ENCODE results near the gene SDR42E1. TPM values are rescaled to one million over a fixed set of nuclear protein-coding genes. Genes with fewer than 3 reads are reported as not detected.

SDR42E1 gene
- total and polyA plus RNA-seq, 10 of the 15 experiments (the other 5 are each of a cell fraction or from before 2014, with no cell fraction given): 1.4 to 5.5 (median 2.3) TPM

GRCh38 chr16:81956213-81956948, 54.9 kb downstream of the SDR42E1 start (continued):
- TF ChIP-seq NFYB (IDR thresholded peaks at IDR 0.05; ENCODE audit: insufficient read depth, low read depth, low read length) (no peak), YY1 (IDR thresholded peaks at IDR 0.05; ENCODE audit: low read depth, low read length) (no peak), ZNF217 (IDR thresholded peaks at IDR 0.05) (no peak), NBN (IDR thresholded peaks at IDR 0.05) (no peak), FOXK2 (IDR thresholded peaks at IDR 0.05) (no peak), IRF5 (IDR thresholded peaks at IDR 0.05; ENCODE audit: borderline replicate concordance) (no peak), SMC3 (IDR thresholded peaks at IDR 0.05; ENCODE audit: borderline replicate concordance, low read length) (no peak), BACH1 (IDR thresholded peaks at IDR 0.05; ENCODE audit: borderline replicate concordance) (no peak), SP1 (IDR thresholded peaks at IDR 0.05; ENCODE audit: low read depth, low read length) (no peak)

DNA sequence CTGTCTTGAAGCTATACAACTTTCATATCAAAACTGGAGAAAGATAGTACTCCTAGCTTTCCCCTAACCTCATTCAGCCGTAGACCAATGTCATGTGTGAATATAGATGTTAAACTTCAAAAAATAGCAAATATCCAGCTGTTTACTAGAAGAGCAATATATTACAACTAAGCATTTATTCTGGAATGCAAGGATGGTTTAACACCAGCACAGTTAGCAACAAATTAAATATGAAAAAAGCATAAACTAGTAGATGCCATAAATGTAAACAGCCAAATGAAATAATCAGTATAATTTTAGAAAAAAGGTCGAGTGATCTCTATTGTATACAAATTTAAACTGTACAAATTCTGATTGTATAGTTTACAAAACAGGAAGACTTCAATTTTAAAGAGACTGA, 59.7 kb downstream of the SDR42E1 start:
- H3K9me3 ChIP-seq (replicated peaks; ENCODE audit: control insufficient read depth, insufficient read depth, low read length): peaks cover 7% of the 10 kb centered on the region
- CTCF ChIA-PET: no interaction called here
- H3K27ac ChIP-seq (ENCODE audit: control insufficient read depth, insufficient read depth): no peak overlapping the region
- no peak overlapping the region for H3K4me2 ChIP-seq (ENCODE audit: control insufficient read depth, insufficient read depth)
- H3K36me3 ChIP-seq (ENCODE audit: control insufficient read depth in 2 of 2, insufficient read depth in 2 of 2, low read length in 1 of 2): peaks cover 25 to 59% of the 10 kb centered on the region in 2 experiments
- POLR2A ChIA-PET: no interaction called here
- FAIRE-seq (no peak), DNase-seq (ENCODE audit: low read depth, low spot score) (no peak), ATAC-seq (no peak)
- WGBS (ENCODE audit: insufficient coverage, insufficient replicate concordance, low lambda C conversion rate, missing lambda C conversion rate): 96% methylated on average over 2 of the region's 2 CpGs
- in situ Hi-C loops (cut with MboI): no loop called here
- RAD21 ChIA-PET (ENCODE audit: unreplicated experiment): no interaction called here
- H3K4me3 ChIP-seq: no peak overlapping the region
- H3K79me2 ChIP-seq (ENCODE audit: control insufficient read depth, insufficient read depth, low read length): no peaks in the 10 kb centered on the region
- no peak overlapping the region for H2AFZ ChIP-seq (ENCODE audit: control insufficient read depth, low read depth, low read length)
- H4K20me1 ChIP-seq (ENCODE audit: control insufficient read depth, insufficient read depth): no peaks in the 10 kb centered on the region
- no peaks in the 10 kb centered on the region for H3K4me1 ChIP-seq (ENCODE audit: control insufficient read depth, insufficient read depth, low read length)
- H3K9ac ChIP-seq (ENCODE audit: control insufficient read depth, insufficient read depth, low read length): no peak overlapping the region
- intact Hi-C loops (cut with micrococcal nuclease; ENCODE audit: unreplicated experiment): no loop called here
- TF ChIP-seq KAT2A (conservative IDR thresholded peaks at IDR 0.05; ENCODE audit: control insufficient read depth, low read depth, low read length) (no peak), TBL1XR1 (IDR thresholded peaks at IDR 0.05; ENCODE audit: low read depth, low read length) (no peak), CBX5 (IDR thresholded peaks at IDR 0.05; ENCODE audit: low read depth) (no peak), BRCA1 (IDR thresholded peaks at IDR 0.05; ENCODE audit: low read depth, low read length) (no peak), IKZF1 (conservative IDR thresholded peaks at IDR 0.05) (no peak)
- TF ChIP-seq, protein P1, sequence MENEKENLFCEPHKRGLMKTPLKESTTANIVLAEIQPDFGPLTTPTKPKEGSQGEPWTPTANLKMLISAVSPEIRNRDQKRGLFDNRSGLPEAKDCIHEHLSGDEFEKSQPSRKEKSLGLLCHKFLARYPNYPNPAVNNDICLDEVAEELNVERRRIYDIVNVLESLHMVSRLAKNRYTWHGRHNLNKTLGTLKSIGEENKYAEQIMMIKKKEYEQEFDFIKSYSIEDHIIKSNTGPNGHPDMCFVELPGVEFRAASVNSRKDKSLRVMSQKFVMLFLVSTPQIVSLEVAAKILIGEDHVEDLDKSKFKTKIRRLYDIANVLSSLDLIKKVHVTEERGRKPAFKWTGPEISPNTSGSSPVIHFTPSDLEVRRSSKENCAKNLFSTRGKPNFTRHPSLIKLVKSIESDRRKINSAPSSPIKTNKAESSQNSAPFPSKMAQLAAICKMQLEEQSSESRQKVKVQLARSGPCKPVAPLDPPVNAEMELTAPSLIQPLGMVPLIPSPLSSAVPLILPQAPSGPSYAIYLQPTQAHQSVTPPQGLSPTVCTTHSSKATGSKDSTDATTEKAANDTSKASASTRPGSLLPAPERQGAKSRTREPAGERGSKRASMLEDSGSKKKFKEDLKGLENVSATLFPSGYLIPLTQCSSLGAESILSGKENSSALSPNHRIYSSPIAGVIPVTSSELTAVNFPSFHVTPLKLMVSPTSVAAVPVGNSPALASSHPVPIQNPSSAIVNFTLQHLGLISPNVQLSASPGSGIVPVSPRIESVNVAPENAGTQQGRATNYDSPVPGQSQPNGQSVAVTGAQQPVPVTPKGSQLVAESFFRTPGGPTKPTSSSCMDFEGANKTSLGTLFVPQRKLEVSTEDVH (IDR thresholded peaks at IDR 0.05; ENCODE audit: low read depth, partially characterized antibody): no peak
- SMC1A ChIA-PET (ENCODE audit: uncharacterized antibody, unreplicated experiment): no interaction called here
- H3K27me3 ChIP-seq (replicated peaks in 1 of 2; ENCODE audit: control insufficient read depth in 2 of 2, insufficient read depth in 2 of 2, low read length in 1 of 2): no peaks in the 10 kb centered on the region
- no TSS peak for BruUV-seq (replicated peaks)
